K562 (cell line): ENCODE data around the gene S100P. TPM values are rescaled to one million over a fixed set of nuclear protein-coding genes. Genes with fewer than 3 reads are reported as not detected.

Experiments used
- ATF6 ChIP-seq: sonication (generic); formaldehyde crosslinking; IDR thresholded peaks from 2 replicates; pipeline ENCODE4 v1.4.0; 2020; ENCODE audit warnings: mild to moderate bottlenecking, missing genetic modification reagents
- ELK3 ChIP-seq: fragments of 450-650 bp; formaldehyde crosslinking; IDR thresholded peaks from 2 replicates; pipeline ENCODE4 v1.4.0; 2020; ENCODE audit warnings: mild to moderate bottlenecking
- ESRRA ChIP-seq: fragments of 450-650 bp; IDR thresholded peaks from 2 replicates; pipeline ENCODE4 v1.6.1; 2014; ENCODE audit warnings: low read depth, mild to moderate bottlenecking, moderate library complexity, borderline replicate concordance
- GABPB1 ChIP-seq: sonication (generic); formaldehyde crosslinking; IDR thresholded peaks from 2 replicates; pipeline ENCODE4 v1.8.0; 2022; ENCODE audit warnings: mild to moderate bottlenecking, missing genetic modification reagents
- KAT2B ChIP-seq: IDR thresholded peaks from one replicate; pipeline ENCODE4 v1.6.1; 2012; ENCODE audit warnings: low read depth, mild to moderate bottlenecking, control low read depth, inconsistent platforms, low read length, moderate library complexity
- MCM3 ChIP-seq: fragments of 450-650 bp; IDR thresholded peaks from 2 replicates; pipeline ENCODE4 v1.6.1; 2016
- NFIX ChIP-seq: fragments of 250-450 bp; sonication (Bioruptor Pico); IDR thresholded peaks from 2 replicates; pipeline ENCODE4 v1.4.0; 2020; ENCODE audit warnings: low read depth, mild to moderate bottlenecking, moderate library complexity
- SAFB ChIP-seq: fragments of 200-400 bp; formaldehyde crosslinking; IDR thresholded peaks from 2 replicates; pipeline ENCODE4 v1.6.1; 2017; ENCODE audit warnings: low read depth, low read length, borderline replicate concordance
- SIN3B ChIP-seq: fragments of 450-650 bp; IDR thresholded peaks from 2 replicates; pipeline ENCODE4 v1.6.1; 2017; ENCODE audit warnings: low read depth, mild to moderate bottlenecking, moderate library complexity
- SP2 ChIP-seq: IDR thresholded peaks from 2 replicates; pipeline ENCODE4 v1.6.1; 2011; ENCODE audit warnings: mild to moderate bottlenecking, low read depth, low read length, moderate library complexity; ENCODE audit not compliant: poor library complexity, severe bottlenecking; ENCODE audit errors: extremely low read depth
- ZFP1 ChIP-seq: fragments of 450-650 bp; formaldehyde crosslinking; IDR thresholded peaks from 2 replicates; pipeline ENCODE4 v1.4.0; 2020; ENCODE audit warnings: mild to moderate bottlenecking, mixed read lengths
- ZNF174 ChIP-seq: fragments of 250-450 bp; sonication (Bioruptor Pico); IDR thresholded peaks from 2 replicates; pipeline ENCODE4 v1.4.0; 2020; ENCODE audit warnings: mild to moderate bottlenecking
- ZNF655 ChIP-seq: fragments of 250-450 bp; sonication (Bioruptor Pico); IDR thresholded peaks from 2 replicates; pipeline ENCODE4 v1.5.0; 2021
- polyA plus RNA-seq, 8 experiments: library from polyadenylated mRNA; depleted of rRNA in 4 of 8; stranded (reverse) in 5 of 8; unstranded in 3 of 8; fragments of >200 nt; fragmentation: Nextera tagmentation in 2 of 8; fragmentation: Illumina TruSeq in 1 of 8; extraction: Ambion mirVana in 2 of 8; extraction: Trizol in 1 of 8; gene quantifications; 2 replicates each; pipeline versions ENCODE4 v1.2.1 to v1.2.3, GENCODE V29; 2011 to 2014; ENCODE audit warnings: inconsistent platforms in 1 of 8, missing spikeins in 1 of 8
- total RNA-seq, 7 experiments: library from RNA; depleted of rRNA in 6 of 7; stranded (reverse); fragments of >200 nt in 6 of 7; fragmentation: Illumina TruSeq in 2 of 7; extraction: Trizol in 2 of 7; gene quantifications; 2 replicates each; pipeline versions ENCODE4 v1.2.1 to v1.2.3, GENCODE V29; 2011 to 2021; ENCODE audit warnings: low replicate concordance in 1 of 7
- TF ChIP-seq, protein P1 (sequence below): fragments of 150-350 bp; IDR thresholded peaks from 2 replicates; pipeline ENCODE4 v1.6.1; 2014; ENCODE audit warnings: low read depth, mild to moderate bottlenecking, low read length, borderline replicate concordance
- TF ChIP-seq, protein P2 (sequence below), 2 experiments: IDR thresholded peaks in 1 of 2; conservative IDR thresholded peaks in 1 of 2; 2 replicates each; pipeline ENCODE4 v1.6.1; 2016; ENCODE audit warnings: low read depth in 2 of 2, mild to moderate bottlenecking in 1 of 2, missing compliant biosample characterization in 1 of 2, missing genetic modification characterization in 1 of 2, moderate library complexity in 1 of 2

S100P gene
- total and polyA plus RNA-seq, 9 of the 15 experiments (the other 6 are each of a cell fraction or from before 2014, with no cell fraction given): 4.1 to 23.8 (median 7.5) TPM

DNA sequence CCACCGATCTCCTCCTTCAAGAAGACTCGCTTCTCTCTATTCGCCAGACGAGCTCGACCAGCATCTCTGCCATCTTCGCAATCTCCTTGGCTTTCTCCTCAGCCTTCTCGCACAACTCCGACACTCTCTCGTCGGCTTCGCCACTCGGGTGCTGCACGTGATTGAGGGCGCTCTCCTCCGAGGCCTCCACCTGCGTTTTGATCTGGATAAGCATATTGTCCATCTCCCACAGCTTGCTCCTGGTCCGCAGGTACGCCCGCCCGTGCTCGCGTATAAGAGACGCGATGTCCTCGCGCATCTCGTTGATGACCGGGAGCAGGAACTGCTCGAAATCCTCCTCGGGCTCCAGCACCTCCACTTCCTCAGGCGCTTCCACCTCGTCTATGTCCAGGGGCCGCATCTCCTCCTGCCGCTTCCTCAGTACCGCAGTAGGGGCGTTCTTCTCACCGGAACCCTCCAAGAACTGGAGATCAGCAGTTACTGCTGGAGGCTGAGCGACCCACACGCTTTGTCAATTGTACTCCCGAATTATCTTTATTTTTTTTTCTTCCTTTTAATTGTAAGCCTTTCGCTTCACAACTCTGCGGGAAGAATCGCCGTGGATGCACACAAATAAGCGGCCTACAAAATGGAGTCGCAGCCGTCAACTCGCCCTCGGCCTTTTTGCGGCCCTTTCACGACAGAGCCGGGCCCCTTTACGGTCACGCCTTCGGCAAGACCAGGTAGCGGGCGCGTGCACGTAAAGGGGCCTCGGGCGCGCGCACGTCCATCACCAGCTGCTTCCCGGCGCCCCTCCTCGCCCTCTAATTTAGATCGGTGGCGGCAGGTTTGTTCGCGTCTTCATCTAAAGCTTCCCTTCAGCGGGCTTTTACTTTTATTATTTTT is 15.8 kb downstream of the S100P start, which contains the start of gene MRFAP1L1 (continued):
- TF ChIP-seq, protein P1, sequence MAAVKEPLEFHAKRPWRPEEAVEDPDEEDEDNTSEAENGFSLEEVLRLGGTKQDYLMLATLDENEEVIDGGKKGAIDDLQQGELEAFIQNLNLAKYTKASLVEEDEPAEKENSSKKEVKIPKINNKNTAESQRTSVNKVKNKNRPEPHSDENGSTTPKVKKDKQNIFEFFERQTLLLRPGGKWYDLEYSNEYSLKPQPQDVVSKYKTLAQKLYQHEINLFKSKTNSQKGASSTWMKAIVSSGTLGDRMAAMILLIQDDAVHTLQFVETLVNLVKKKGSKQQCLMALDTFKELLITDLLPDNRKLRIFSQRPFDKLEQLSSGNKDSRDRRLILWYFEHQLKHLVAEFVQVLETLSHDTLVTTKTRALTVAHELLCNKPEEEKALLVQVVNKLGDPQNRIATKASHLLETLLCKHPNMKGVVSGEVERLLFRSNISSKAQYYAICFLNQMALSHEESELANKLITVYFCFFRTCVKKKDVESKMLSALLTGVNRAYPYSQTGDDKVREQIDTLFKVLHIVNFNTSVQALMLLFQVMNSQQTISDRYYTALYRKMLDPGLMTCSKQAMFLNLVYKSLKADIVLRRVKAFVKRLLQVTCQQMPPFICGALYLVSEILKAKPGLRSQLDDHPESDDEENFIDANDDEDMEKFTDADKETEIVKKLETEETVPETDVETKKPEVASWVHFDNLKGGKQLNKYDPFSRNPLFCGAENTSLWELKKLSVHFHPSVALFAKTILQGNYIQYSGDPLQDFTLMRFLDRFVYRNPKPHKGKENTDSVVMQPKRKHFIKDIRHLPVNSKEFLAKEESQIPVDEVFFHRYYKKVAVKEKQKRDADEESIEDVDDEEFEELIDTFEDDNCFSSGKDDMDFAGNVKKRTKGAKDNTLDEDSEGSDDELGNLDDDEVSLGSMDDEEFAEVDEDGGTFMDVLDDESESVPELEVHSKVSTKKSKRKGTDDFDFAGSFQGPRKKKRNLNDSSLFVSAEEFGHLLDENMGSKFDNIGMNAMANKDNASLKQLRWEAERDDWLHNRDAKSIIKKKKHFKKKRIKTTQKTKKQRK: no peak
- TF ChIP-seq ZNF655 (no peak), SIN3B (no peak), ATF6 (CRISPR knock-in tag) (no peak), GABPB1 (CRISPR knock-in tag) (no peak), ESRRA (peak; percentile 38), MCM3 (no peak), KAT2B (no peak), NFIX (no peak), SAFB (no peak), ZNF174 (CRISPR knock-in tag) (no peak), SP2 (no peak), ZFP1 (no peak), ELK3 (CRISPR knock-in tag) (no peak)
- TF ChIP-seq, protein P2, sequence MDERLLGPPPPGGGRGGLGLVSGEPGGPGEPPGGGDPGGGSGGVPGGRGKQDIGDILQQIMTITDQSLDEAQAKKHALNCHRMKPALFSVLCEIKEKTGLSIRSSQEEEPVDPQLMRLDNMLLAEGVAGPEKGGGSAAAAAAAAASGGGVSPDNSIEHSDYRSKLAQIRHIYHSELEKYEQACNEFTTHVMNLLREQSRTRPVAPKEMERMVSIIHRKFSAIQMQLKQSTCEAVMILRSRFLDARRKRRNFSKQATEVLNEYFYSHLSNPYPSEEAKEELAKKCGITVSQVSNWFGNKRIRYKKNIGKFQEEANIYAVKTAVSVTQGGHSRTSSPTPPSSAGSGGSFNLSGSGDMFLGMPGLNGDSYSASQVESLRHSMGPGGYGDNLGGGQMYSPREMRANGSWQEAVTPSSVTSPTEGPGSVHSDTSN (CRISPR knock-in tag; IDR thresholded peaks at IDR 0.05; ENCODE audit: low read depth): peak; percentile 68
- TF ChIP-seq, protein P2 (tag; conservative IDR thresholded peaks at IDR 0.05; ENCODE audit: low read depth): peak; percentile 40
